GM20000 (cell line): Measurements from ENCODE around the gene KRTAP21-1.
"Not testable (repeated sequence)": the region's sequence is repeated elsewhere in the genome, so short reads cannot be mapped to it uniquely, and the experiment has no call there.

ENCODE experiments used
- DNase-seq: peaks from one replicate; pipeline ENCODE4 v3.0.0; 2012; ENCODE audit warnings: low spot score
- TF ChIP-seq, protein P1 (sequence below): IDR thresholded peaks from 2 replicates; pipeline ENCODE4 v1.5.1; 2012; ENCODE audit warnings: mild to moderate bottlenecking, control low read depth; ENCODE audit errors: extremely low read depth, missing control alignments

Gene KRTAP21-1

DNA sequence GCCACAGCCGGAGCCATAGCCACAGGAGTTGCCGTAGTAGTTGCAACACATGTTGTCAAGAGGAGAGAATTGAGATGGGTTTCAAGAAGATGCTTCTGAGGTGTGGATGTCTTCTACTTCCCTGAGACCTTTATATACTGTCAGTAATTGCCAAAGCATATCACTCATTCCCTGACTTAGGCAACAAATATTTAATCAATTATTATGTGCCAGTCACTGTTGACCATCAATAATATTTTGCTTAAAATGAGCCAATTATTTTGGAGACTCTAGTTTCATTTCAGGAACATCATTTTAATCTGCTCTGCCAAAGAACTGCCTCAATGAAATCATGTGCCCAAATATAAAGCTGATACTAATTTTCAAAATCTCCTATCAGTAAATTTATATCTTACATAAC is at the start of gene KRTAP21-1:
Gene KRTAP21-1, minus strand, starts transcription at position 101 of the 400 bp plus-strand sequence. Its CDS starts 50 bp downstream, at position 51.
- not testable (repeated sequence) for DNase-seq

DNA sequence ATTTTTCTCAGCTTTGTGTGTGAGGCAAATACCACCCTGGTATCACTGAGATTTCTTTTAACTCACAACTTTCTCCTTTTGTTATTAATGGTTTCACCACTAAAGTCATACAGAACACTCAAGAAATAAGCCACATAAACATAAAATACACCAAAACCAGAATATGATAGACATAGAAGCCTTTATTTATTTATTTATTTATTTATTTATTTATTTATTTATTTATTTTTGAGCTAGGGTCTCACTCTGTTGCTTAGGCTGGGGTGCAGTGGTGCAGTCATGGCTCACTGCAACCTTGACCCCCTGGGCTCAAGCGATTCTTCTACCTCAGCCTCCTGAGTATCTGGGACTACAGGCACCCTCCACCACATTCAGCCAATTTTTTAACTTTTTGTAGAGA is 45.4 kb upstream of the KRTAP21-1 start:
- TF ChIP-seq, protein P1, sequence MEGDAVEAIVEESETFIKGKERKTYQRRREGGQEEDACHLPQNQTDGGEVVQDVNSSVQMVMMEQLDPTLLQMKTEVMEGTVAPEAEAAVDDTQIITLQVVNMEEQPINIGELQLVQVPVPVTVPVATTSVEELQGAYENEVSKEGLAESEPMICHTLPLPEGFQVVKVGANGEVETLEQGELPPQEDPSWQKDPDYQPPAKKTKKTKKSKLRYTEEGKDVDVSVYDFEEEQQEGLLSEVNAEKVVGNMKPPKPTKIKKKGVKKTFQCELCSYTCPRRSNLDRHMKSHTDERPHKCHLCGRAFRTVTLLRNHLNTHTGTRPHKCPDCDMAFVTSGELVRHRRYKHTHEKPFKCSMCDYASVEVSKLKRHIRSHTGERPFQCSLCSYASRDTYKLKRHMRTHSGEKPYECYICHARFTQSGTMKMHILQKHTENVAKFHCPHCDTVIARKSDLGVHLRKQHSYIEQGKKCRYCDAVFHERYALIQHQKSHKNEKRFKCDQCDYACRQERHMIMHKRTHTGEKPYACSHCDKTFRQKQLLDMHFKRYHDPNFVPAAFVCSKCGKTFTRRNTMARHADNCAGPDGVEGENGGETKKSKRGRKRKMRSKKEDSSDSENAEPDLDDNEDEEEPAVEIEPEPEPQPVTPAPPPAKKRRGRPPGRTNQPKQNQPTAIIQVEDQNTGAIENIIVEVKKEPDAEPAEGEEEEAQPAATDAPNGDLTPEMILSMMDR = no peak
- DNase-seq = no peak

DNA sequence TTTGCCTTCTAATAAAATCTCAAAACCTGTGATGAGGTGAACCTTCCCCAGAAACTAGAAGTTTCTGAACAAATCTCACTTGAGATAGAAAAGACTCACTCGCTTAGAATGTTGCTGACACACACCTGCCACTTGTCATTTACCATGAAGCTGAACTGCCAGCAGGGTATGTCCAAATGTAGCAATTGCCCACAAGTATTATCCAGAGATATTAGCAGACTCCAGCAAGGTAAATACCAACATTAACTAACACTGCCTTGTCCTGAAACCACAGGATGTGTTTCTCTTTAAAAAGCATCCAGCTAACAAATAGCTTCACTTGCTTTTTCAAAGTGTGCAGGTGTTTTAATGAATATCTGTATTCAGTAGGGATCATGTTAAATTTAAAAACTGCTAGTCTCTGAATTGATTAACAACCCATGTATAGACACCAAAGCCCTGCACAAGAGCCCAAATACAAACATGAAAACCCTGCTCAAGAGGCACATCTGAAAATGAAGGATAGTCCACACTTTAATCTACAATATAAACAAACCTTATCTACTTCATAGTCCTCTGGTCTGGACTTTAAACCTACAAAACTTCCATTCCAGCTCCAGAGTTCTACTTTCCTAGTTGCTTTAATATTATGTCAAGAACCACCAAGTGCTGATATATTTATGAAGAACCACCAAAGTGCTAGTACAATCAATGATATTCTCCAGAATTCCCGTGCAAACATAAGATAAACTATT is 38.5 kb upstream of the KRTAP21-1 start:
- TF ChIP-seq, protein P1 = no peak
- no peak for DNase-seq

DNA sequence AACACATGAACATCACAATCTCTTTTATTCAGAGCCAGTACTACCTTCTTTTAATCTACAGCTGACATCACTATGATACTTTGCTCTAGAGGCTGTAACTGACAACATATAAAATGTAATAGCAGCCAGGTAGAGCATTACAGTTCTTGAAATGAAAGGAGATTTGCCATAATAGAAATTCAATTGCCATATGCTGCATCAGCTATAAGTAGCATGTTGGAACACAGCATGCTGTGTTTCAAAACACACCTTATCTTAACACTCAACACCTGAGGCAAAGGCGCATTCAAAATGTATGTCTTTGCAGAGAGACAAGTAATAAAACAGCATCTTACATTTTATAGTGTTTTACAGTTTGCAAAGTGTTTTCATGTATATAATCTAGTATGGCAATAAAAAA is 24.0 kb upstream of the KRTAP21-1 start:
- TF ChIP-seq, protein P1 = no peak
- no peak for DNase-seq

DNA sequence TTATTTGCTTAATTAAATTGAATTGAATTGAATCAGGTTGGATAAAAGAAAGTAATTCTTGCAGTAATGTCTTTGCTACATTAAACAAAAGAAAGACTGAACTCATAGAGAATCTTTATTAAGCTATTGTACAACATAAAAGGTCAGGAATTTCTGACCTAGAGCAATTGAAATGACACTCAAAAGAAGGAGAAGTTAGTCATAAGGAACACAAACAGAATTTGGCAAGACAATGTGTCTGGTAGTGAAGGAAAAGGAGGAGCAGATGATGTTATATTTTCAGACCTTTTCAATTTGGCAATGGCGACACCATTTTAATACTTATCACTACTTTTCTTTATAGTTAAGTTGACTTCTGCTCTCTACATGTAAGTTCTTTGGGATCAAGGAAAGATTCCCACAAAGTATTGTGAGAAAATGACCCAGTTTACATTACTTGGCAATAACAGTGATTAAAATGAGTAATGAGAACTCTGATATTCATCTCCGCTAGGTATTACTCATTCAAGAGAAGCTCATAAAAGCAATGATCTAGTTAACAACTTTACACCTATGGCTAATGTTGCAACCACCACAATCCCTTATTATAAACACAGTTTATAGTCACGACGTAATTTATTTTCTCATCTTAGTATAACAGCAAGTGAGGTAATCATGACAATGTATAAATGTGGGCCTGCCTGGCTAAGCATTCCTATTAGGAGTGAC is 14.7 kb upstream of the KRTAP21-1 start:
- TF ChIP-seq, protein P1 = no peak
- DNase-seq = no peak

DNA sequence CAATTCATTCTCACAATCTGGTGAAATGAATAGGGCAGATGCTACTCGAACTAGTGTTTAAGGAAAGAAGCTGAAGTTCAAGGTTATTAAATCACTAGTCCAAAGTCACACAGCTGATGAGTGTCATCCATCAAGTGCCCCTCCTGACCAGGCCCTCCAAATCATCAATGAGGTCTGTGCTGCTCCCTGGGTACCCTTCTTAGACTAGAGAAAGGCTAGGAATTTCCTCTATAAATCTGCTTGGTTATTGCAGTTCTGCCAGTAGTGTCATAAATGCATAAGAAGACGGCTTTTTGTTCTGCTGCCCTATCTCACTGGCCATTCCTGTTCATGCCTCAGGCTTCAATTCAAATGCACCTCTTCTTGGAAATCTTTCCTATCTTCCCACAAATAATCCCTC is 5.5 kb upstream of the KRTAP21-1 start:
- TF ChIP-seq, protein P1 = no peak

DNA sequence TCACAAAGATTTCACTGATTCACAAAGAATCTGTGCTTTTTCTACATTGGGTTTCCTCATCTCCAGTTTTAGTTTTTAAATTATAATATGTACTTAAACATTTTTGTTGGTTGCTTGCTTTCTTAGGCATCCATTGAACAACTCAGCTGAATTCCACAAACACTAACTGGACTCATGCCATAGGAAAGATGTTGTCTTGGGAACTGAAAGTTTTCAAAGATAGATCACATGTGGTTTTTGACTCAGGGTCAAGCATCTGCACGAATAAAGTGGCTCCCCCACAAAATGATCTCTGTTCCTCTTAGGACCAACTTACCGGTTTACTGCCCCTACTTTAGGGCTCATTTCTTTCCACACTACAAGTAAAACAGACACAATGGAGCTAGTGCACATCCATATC is 3.1 kb upstream of the KRTAP21-1 start:
- no peak for DNase-seq
- TF ChIP-seq, protein P1 = no peak

More for the DNA sequence above, 5.5 kb upstream of the KRTAP21-1 start:
- no peak for DNase-seq
